Superior temporal gyrus (tissue), 1 donor: ENCODE results near the gene NFILZ.

Experiments
- DNase-seq: peaks from one replicate; pipeline ENCODE4 v3.0.0-alpha.2; 2016; ENCODE audit errors: extremely low spot score

Gene NFILZ

DNA sequence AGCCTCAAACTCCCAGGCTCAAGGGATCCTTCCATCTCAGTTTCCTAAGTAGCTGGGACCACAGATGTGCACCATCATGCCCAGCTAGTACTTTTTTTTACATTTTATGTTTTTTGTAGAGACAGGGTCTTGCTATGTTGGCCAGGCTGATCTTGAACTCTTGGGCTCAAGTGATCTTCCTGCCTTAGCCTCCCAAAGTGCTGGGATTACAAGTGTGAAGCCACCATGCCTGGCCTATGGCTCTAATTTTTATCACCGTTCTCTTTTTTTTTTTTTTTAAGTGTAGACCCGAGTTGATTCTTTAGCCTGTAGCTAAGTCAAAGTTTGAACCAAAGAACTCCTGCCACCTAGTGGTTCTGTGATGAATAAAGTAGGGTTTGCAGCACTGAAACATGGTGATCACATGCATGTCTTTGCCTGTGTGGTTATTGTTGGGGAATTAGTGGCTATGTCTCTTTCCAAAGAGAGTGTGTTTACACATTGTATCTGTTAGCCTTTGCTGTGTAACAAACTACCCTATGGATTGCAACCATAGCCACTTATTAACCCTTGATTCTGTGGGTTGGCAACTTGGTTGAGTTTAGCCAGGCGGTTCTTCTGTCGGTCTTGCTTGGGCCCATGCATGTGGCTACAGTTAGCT lies 11.6 kb downstream of the NFILZ start:
- no peak for DNase-seq

GRCh38 chr19:8642561-8642960 lies 12.1 kb downstream of the NFILZ start:
- no peak for DNase-seq

DNA sequence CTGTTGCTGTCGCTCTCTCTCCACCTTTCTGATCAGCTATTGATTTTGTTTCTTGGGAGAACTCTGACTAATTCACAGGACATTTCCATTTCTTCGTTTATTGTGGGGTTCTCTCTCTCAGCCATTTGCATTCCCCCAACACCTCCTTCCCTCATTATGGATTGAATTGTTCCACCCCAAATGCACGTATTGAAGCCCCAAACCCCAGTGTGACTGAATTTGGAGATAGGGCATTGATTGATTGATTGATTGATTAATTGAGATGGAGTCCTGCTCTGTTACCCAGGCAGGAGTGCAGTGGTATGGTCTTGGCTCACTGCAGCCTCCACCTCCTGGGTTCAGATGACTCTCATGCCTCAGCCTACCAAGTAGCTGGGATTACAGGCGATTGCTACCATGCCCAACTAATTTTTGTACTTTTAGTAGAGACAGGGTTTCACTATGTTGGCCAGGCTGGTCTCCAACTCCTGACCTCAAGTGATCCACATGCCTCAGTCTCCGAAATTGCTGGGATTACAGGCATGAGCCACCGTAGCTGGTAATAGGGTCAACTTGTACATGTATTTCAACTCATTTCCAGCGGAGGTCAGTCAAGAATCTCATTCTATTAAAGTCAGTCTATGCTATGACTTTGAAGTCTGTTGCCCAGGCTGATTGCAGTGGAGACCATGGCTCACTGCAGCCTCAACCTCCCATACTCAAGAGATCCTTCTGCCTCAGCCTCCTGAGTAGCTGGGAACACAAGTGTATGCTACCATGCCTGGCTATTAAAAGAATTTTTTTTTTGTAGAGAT lies 13.6 kb downstream of the NFILZ start:
- DNase-seq: no peak

- DNase-seq: no peak
These were observed 17.8 kb downstream of the NFILZ start for GRCh38 chr19:8648240-8648639.

DNA sequence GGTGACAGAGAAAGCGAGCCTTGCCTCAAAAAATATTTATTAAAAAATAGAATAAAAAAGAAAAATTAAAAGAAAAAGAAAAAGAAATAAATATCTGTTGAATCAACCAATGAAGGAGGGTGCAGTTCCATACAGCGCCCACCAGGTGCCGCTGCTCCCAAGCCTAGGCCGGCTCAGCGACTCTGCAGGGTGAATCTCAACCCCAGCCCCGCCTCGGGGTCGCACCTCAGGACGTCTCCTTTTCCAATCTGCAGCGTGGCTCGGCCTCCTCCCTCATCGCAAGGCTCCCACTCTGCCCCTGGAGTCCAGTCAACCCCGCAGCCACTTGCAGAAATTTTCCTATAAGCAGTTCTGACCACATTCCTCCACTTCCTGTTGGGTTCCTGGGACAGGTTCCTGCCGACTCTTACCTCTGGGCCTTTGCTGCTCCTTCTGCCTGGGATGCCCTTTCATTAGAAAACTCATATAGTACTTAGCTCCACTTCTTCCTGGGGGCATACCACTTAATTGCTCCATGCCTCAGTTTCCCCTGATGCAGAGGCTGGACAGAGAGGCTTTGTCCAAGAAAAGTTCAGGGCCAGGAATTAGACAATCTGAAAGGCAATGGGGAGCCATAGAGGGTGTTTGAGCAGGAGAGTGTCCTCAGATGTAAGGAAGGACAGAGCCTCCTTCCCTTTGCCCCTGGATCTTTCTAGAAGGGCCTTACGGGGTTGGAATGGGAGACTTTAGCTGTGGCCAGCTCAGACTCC lies 24.3 kb downstream of the NFILZ start:
- peak; percentile 52 for DNase-seq

DNA sequence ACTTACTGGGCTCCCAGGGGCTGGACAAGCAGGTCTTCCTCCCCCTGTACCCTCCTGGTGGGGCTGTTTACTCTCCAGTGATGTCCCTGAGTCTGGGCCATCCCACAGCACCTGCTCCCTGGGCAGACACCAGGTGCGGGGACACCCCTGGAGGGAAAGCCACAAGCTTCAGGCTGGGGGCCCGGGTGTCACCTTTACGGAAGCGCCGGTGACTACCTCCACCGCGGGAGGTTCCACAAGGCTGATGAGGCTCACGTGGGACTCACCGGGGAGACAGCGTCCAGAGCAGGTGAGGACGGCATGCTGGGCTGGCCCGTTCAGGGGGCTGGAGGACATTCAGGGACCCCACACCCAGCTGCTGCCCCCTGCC lies 24.9 kb downstream of the NFILZ start:
- DNase-seq: no peak

GRCh38 chr19:8657869-8658268 lies 27.4 kb downstream of the NFILZ start:
- no peak for DNase-seq

DNA sequence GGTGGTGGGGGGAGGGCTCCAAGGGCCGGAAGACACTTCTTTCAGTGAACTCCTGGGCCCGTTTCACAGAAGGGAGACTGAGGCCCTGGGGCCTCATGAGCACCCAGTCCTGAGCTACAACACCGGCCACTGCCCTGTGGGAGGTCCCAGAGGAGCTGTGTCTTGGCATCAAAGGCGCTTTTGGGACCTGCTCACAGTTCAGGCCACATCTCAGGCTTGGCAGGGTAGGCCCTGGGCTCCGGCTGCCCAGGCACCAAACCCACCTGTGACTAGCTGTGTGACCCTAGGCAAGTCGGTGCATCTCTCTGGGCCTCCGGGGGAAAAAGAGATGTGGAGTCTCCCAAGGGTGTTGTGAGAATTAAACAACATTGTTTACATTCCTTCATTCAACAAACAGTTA lies 29.5 kb downstream of the NFILZ start:
- no peak for DNase-seq

GRCh38 chr19:8662263-8662662 lies 31.8 kb downstream of the NFILZ start:
- DNase-seq: no peak

DNA sequence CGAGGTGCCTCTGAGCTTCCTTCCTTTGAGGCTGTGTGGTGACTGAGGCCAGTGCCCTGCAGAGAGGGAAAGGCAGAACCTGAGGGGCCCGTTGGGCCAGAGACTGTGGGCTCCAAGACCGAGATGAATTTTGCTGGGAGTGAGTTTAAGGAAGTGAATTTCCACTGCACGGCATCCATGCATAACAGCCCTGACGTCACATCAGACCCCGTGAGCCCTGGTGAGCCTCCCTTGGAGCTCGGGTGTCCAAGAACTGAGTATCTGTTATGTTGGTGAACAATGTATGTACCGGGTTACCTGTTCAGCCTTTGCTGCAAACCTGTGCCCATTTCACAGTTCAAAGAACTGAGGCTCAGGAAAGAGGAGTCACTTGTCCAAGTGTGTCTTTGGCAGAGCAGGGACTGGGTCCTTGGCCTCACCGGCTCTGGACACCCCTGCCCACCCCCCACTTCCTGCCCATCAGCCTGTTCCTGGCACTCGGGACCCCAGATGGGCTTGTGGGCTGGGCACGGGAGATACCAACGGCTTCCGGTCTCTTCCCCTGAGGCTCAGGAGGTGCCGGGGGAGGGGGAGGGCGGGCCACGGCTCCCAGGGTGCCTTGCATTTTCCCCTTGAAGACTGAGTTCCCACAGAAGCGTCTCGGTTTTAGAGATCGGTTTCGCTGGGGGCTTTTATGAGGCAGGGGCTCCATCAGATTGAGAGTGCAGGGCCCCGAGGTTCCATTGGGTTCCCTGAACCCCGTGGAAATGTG lies 33.7 kb downstream of the NFILZ start:
- no peak for DNase-seq

DNA sequence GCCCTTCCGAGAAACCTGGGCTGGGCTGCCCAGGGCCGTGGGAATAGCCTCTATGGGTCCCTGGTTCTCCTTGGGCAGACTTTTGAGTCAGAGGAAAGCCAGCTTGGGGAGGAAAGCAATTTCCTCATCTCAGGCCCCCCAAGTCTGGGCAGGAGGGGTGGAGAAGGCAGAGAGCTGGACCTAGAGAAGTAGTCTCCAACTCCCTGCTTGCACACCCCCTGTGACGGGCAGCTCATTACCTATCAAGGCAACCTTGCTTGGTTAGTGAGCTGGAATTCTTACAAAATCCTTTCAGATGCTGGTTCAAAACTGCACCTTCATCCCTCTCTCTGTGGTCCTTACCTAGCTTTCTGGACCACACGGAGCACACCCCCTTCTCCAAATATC lies 34.2 kb downstream of the NFILZ start:
- no peak for DNase-seq

DNA sequence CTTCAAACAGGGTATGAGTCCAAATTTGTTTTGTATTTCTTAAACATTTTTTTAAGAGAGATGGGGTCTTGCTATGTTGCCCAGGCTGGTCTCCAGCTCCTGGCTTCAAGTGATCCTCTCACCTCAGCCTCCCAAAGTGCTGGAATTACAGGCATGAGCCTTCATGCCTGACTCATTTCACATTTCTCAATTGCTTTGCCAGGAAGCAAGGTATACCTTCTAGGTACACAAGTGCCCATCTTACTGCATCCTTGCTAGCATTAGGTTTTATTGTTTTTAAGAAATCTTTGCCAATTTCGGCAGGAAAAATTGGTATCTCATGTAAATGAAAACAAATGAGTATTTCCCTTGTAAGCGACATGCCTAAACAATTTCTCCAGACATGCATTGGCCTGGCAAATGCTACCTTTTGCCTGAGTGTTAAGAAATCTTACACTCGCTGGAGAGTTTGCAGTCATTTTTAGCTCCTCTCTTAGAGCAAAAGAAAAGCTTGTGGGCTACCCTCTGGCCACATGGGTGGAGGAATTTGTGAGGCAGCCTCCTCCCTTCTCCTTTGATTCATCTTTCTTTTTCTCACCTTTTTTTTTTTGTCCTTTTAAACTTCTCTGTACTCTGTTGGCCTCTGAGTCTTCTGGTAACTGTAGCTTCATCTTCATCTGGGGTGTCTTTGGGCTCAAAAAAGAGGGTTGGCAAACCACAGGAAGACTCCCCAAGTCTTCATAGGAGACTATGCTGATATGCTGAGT lies 35.2 kb downstream of the NFILZ start:
- DNase-seq: no peak

GRCh38 chr19:8666814-8667405 lies 36.5 kb downstream of the NFILZ start:
- no peak for DNase-seq

DNA sequence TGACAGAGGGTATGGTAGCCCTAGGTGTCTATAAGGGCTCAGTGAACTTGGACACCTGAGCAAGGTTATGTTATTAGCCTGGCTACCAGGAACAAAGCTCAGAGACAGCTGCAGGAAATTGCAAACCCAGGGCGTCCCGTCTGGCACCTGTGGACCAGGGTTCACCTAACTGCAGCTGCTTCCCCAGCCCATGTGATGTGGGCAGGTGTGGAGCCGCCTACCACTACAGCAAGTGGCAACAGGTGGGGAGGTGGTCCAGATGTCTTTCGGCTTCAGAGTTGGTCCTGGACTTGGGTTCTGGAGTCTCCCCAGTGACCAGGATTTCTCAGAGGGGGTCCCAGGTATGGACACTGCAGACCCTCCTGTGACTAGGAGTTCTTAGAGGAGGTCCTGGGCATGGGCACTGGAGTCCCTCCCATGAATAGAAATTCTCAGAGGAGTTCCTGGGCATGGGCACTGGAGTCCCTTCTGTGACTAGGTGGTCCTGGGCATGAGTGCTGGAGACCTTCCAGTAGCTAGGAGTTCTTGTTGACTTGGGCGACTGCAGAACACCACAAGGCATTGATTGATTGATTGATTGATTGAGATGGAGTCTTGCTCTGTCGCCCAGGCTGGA lies 43.0 kb downstream of the NFILZ start:
- DNase-seq: no peak

DNA sequence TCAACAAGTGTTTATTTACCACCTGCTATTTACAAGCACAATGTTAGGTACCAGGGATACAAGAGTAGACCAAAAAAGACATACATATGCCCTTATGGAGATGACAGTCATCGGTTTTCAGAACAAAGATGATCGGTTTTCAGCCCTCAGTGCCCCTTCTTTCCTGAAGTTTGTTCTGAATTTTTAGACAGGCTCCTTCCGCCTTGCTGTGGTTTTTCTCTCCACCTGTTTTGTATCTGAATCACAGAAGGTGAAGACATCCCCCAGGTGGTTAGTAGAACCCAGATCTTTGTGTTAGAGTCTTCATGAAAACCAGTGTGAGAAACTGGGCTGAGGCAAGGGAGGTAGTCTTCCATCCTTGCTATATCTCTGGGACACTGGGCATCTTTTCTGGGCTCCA lies 44.6 kb downstream of the NFILZ start:
- no peak for DNase-seq

- DNase-seq: no peak
These were observed 47.9 kb downstream of the NFILZ start for GRCh38 chr19:8678244-8678807.
